Natural killer cell treated with Interleukin-12 subunit alpha and Interleukin-12 subunit beta and Interleukin-15 and Interleukin-18, amount 100 ng/mL, for 72 hours (primary cell): ENCODE data around the gene C3AR1. TPM values are rescaled to one million over a fixed set of nuclear protein-coding genes. Genes with fewer than 3 reads are reported as not detected.
"Not testable (repeated sequence)": the region's sequence is repeated elsewhere in the genome, so short reads cannot be mapped to it uniquely, and the experiment has no call there.

Experiments
- ATAC-seq, 2 donors: fragments of 150-1000 bp; cut with Tn5 transposase in 1 of 2; sonication (Bioruptor Pico), chemical (Tn5 transposase) in 1 of 2; 2 replicates each; pipeline ENCODE4 v1.10.0; 2021
- DNase-seq: peaks from one replicate; pipeline ENCODE4 v3.0.0; 2022; ENCODE audit warnings: low spot score
- H3K27ac Mint-ChIP-seq, 2 donors: 1 replicate in 1 of 2; 2 replicates in 1 of 2; pipeline ENCODE4 v1.8.0; 2022; ENCODE audit warnings: mixed read lengths in 2 of 2, mild to moderate bottlenecking in 1 of 2, moderate library complexity in 1 of 2
- H3K27me3 Mint-ChIP-seq, 2 donors: 1 replicate in 1 of 2; 2 replicates in 1 of 2; pipeline ENCODE4 v1.8.0; 2022; ENCODE audit warnings: mixed read lengths in 2 of 2
- H3K36me3 Mint-ChIP-seq: one replicate; pipeline ENCODE4 v1.8.0; 2022; ENCODE audit warnings: mixed read lengths
- H3K4me1 Mint-ChIP-seq, 2 donors: 1 replicate in 1 of 2; 2 replicates in 1 of 2; pipeline ENCODE4 v1.8.0; 2022; ENCODE audit warnings: low read depth in 2 of 2, mixed read lengths in 2 of 2, mild to moderate bottlenecking in 1 of 2
- H3K4me3 Mint-ChIP-seq: one replicate; pipeline ENCODE4 v1.8.0; 2022; ENCODE audit warnings: mixed read lengths
- H3K9me3 Mint-ChIP-seq: 2 replicates; pipeline ENCODE4 v1.8.0; 2022; ENCODE audit warnings: mixed read lengths
- total RNA-seq, 2 donors: library from RNA; stranded (reverse); gene quantifications; one replicate each; pipeline ENCODE4 v1.2.3, GENCODE V29; 2022

C3AR1 gene
- total RNA-seq, 2 donors from 2014 or later = 1.6 to 2.3 TPM

DNA sequence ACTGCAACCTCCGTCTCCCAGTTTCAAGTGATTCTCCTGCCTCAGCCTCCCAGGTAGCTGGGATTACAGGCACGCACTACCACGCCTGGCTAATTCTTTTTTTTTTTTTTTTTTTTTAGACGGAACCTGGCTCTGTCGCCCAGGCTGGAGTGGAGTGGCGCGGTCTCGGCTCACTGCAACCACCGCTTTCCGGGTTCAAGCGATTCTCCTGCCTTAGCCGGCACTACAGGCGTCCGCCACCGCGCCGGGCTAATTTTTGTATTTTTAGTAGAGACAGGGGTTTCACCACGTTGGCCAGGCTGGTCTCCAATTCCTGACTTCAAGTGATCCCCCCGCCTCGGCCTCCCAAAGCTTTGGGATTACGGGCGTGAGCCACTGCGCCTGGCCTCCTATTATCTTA lies 35.1 kb downstream of the C3AR1 start:
- not testable (repeated sequence) for H3K27me3 Mint-ChIP-seq, DNase-seq, H3K36me3 Mint-ChIP-seq, H3K9me3 Mint-ChIP-seq, ATAC-seq
- Mint-ChIP-seq H3K4me1 (peaks cover 41 to 43% of the 10 kb centered on the region in 2 donors), H3K27ac (peak overlapping the region; percentile 36 to 86), H3K4me3 (peak overlapping the region; percentile 62)

DNA sequence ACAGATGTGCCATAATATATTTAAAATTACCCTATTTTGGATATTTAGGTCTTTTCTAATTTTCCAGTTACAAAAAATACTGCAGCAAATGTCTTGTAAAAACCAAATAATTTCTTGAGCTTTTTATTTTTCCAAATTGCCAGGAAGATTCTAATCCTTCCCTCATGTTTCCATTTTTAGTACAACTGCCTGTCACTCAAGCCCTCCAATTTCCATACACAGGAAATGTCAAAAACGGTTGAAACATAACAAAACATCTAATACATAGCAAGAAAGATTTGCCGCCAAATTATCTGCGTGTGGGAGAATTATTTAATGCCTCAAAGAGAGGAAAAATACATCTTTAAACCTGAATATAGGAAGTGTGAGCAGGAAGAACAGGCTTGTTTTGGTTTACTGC lies 36.0 kb downstream of the C3AR1 start:
- no peak overlapping the region for H3K4me3 Mint-ChIP-seq
- H3K27me3 Mint-ChIP-seq = no peaks in the 10 kb centered on the region
- no peak for DNase-seq
- H3K4me1 Mint-ChIP-seq = peaks cover 34 to 38% of the 10 kb centered on the region in 2 donors
- H3K36me3 Mint-ChIP-seq = no peaks in the 10 kb centered on the region
- H3K27ac Mint-ChIP-seq = no peak overlapping the region
- H3K9me3 Mint-ChIP-seq = no peaks in the 10 kb centered on the region
- ATAC-seq = no peak

DNA sequence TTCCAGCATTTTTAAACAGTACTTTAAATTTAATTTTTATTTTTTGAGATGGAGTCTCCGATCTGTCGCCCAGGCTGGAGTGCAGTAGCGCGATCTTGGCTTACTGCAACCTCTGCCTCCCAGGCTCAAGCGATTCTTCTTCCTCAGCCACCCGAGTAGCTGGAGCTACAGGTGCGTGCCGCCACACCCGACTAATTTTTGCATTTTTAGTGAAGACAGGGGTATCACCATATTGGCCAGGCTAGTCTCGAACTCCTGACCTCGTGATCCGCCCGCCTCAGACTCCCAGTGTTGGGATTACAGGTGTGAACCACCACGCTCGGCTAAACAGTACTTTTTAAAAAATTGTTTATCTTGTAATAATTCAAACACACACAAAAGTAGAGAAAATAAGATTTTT lies 37.9 kb downstream of the C3AR1 start:
- Mint-ChIP-seq H3K36me3 (no peaks in the 10 kb centered on the region), H3K4me3 (peak overlapping the region; percentile 93)

DNA sequence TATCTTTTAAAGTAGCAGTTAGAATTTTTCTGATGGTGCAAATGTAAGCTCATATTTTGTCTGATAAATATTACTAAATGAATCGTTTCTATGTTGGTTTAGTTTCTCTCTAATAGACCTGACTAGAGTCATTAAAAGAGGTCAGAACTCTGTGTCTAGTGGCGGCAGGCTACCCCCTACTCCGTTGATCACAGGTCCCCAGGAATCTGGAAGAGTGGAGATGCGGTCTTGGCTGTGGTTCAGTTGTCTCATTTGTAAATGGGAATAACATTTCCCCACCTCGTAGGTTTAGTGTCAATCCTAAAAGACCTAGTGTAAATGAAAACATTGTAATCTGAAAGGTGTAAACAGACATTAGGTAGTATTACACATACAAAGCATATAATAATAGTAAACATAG lies 38.3 kb downstream of the C3AR1 start:
- Mint-ChIP-seq H3K9me3 (no peaks in the 10 kb centered on the region), H3K27ac (peak overlapping the region; percentile 98 to 99)

More for the DNA sequence above, 37.9 kb downstream of the C3AR1 start:
- peaks cover 16 to 21% of the 10 kb centered on the region in 2 donors for H3K4me1 Mint-ChIP-seq
- H3K9me3 Mint-ChIP-seq = no peaks in the 10 kb centered on the region
- DNase-seq (no peak), ATAC-seq (no peak)
- H3K27ac Mint-ChIP-seq = peak overlapping the region; percentile 98 to 99
- no peaks in the 10 kb centered on the region for H3K27me3 Mint-ChIP-seq

DNA sequence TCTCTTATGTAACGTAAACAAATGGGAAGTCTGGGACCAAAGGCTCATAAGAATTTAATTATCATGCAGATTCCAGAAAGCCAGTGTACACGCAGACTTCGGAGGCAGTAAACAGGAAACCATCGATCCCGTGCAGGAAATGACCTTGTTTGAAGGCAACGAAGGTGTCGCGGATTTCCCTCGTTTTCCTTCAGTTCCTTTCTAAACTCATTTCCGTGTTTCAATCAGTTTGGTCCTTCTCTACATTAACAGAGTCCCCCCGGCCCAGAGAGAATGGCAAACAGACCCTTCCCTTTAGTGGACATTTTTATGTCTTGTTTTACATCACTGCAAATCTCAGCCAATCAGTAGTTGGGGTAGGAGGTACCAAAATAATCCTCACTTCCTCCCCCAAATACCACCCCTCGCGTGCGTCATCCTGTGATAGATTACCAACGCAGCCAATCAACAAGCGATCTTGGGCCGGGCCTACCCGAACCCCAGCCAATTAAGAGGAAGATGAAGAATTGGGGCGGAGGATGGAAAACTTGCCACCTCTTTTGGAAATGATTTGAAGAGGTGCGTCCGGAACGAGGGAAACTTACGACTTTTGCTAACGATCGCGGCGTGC lies 39.8 kb downstream of the C3AR1 start:
- H3K4me3 Mint-ChIP-seq = peak overlapping the region; percentile 93
- DNase-seq (peak; percentile 96), ATAC-seq (peak; percentile 98 to 99)
- H3K4me1 Mint-ChIP-seq = peaks cover 12 to 14% of the 10 kb centered on the region in 2 donors
- no peaks in the 10 kb centered on the region for H3K27me3 Mint-ChIP-seq
- peak overlapping the region; percentile 98 to 99 for H3K27ac Mint-ChIP-seq
- no peaks in the 10 kb centered on the region for H3K36me3 Mint-ChIP-seq
- no peaks in the 10 kb centered on the region for H3K9me3 Mint-ChIP-seq

More for the DNA sequence above, 38.3 kb downstream of the C3AR1 start:
- ATAC-seq (no peak), DNase-seq (no peak)
- Mint-ChIP-seq H3K4me3 (peak overlapping the region; percentile 93), H3K27me3 (no peaks in the 10 kb centered on the region), H3K36me3 (no peaks in the 10 kb centered on the region), H3K4me1 (peaks cover 12 to 19% of the 10 kb centered on the region in 2 donors)

DNA sequence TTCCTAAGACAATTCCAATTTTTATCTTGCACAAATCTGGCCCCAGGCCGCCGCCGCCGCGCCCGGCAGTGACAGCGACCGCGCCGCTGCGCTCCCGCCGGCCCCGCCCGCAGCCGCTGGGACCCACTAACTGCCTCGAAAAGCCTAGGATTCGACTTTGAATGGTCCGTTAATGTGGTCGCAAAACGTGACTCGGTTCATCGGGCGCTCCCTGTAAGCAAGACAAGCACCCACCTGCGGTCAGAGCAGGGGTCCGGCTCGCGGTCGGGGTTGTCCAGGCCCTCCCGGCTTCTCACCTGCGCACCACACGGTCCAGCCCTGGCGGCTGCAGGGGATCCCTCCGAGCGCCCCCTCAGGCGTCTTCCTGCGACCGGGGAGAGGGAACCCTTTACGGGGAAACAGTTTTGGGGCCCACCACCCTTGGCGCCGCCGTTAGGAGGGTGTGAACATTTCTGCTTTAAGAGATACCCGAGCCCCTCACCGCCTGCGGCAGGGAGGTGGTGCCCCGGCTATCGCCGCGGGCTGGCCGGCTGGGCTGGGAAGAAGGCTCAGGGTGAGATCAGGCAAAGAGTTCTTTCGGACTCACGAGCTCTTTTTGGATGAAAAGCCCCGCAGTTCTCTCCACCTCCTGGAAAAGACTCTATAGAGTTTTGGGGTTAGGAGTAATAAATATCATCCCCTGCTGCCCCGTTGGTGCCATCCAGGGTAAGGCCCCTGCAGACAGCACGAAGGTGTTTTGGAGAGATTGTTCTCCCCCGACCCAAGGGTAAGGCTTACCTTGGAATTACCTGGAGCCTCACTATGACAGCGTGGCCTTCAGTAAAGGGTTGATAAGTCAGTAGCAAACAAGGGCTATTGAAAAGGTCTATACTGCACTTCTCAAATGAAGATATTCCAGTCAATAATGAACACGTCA lies 47.2 kb downstream of the C3AR1 start:
- no peaks in the 10 kb centered on the region for H3K4me1 Mint-ChIP-seq
- peak overlapping the region; percentile 47 for H3K4me3 Mint-ChIP-seq
- H3K36me3 Mint-ChIP-seq = no peaks in the 10 kb centered on the region
- DNase-seq = no peak
- no peaks in the 10 kb centered on the region for H3K9me3 Mint-ChIP-seq
- peaks cover 20 to 31% of the 10 kb centered on the region in 2 donors for H3K27me3 Mint-ChIP-seq
- H3K27ac Mint-ChIP-seq = no peak overlapping the region
- ATAC-seq = peak; percentile 60 to 73

DNA sequence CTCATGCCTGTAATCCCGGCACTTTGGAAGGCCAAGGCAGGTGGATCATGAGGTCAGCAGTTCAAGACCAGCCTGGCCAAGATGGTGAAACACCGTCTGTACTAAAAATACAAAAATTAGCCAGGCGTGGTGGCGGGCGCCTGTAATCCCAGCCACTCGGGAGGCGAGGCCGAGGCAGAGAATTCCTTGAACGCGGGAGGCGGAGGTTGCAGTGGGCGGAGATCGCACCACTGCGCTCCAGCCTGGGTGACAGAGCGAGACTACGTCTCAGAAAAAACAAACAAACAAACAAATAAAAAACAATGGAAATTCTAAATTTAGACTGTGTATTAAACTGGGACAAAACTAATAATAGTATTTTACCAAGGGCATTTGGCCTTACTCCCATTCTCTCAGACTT lies 47.9 kb downstream of the C3AR1 start:
- H3K4me1 Mint-ChIP-seq, DNase-seq, H3K9me3 Mint-ChIP-seq, H3K27ac Mint-ChIP-seq, H3K36me3 Mint-ChIP-seq, H3K4me3 Mint-ChIP-seq, ATAC-seq: not testable (repeated sequence)
- H3K27me3 Mint-ChIP-seq = peaks cover 20 to 31% of the 10 kb centered on the region in 2 donors

DNA sequence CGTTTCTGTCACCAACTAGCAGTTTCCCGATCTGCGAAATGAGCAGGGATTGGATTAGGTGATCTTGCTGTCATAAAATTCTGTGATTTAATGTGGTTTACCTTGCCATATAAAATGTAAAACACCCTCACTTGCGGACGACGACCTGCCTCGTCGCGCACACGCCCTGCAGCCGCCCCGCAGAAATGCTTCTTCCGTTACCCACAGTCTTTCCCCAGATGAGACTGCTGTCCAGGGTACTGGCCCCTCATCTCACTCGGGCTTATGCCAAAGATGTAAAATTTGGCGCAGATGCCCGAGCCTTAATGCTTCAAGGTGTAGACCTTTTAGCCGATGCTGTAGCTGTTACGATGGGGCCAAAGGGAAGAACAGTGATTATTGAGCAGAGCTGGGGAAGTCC lies 51.3 kb downstream of the C3AR1 start:
- ATAC-seq (no peak), DNase-seq (no peak)
- no peaks in the 10 kb centered on the region for H3K4me1 Mint-ChIP-seq
- peaks cover 20 to 31% of the 10 kb centered on the region in 2 donors for H3K27me3 Mint-ChIP-seq
- no peaks in the 10 kb centered on the region for H3K36me3 Mint-ChIP-seq
- no peak overlapping the region for H3K27ac Mint-ChIP-seq
- no peaks in the 10 kb centered on the region for H3K9me3 Mint-ChIP-seq
- H3K4me3 Mint-ChIP-seq = no peak overlapping the region

DNA sequence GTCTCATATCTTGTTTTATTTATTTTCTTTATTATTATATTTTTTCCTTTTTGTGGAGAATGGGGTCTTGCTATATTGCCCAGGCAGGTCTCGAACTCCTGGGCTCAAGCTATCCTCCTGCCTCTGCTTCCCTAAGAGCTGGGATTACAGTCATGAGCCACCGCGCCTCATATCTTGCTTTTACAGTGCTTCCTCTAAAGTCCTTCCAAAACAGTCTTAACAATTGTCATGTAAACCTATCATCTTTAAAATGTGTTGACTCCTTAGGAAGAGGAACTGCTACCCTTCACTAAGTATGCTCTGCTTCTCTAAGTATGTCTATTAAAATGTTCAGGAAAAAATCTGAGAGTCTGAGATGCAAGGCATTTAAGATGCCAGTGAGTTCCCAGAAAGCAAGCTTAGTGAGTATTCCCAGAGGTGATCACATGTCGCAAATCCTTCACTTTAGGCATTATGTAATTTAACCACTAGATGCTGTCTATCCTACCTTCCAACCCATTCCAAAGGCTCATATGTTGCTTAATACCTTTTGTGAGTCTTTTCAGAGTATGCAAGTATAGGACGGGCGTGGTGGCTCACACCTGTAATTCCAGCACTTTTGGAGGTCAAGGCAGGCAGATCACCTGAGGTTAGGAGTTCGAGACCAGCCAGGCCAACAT lies 53.4 kb downstream of the C3AR1 start:
- H3K9me3 Mint-ChIP-seq = no peaks in the 10 kb centered on the region
- H3K27me3 Mint-ChIP-seq = peaks cover 23 to 37% of the 10 kb centered on the region in 2 donors

DNA sequence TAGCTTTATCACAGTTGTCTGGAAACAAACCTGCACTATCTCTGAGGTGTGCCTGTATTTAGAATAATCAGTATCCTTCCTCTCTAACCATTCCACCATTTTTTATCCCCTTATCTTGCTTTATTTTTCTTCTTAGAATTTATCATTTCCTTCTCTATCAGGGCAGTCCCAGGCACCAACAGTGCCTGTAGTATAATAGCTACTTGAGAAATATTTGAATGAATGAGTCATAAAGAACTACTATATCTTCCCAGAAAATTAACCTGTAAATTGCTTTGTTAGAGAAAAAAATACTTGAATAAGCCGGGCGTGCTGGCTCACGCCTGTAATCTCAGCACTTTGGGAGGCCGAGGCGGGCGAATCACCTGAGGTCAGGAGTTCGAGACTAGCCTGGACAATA lies 54.8 kb downstream of the C3AR1 start:
- ATAC-seq (no peak), DNase-seq (no peak)
- H3K4me1 Mint-ChIP-seq = no peaks in the 10 kb centered on the region
- H3K27ac Mint-ChIP-seq = no peak overlapping the region
- no peaks in the 10 kb centered on the region for H3K9me3 Mint-ChIP-seq
- no peaks in the 10 kb centered on the region for H3K36me3 Mint-ChIP-seq
- no peak overlapping the region for H3K4me3 Mint-ChIP-seq
- peaks cover 15 to 27% of the 10 kb centered on the region in 2 donors for H3K27me3 Mint-ChIP-seq

More for the DNA sequence above, 53.4 kb downstream of the C3AR1 start:
- no peak overlapping the region for H3K27ac Mint-ChIP-seq
- DNase-seq (no peak), ATAC-seq (no peak)
- H3K36me3 Mint-ChIP-seq = no peaks in the 10 kb centered on the region
- H3K4me1 Mint-ChIP-seq = no peaks in the 10 kb centered on the region
- no peak overlapping the region for H3K4me3 Mint-ChIP-seq

Other genes with a start within 250 kb of the C3AR1 start
- 10 to 100 TPM in 1 of 2 donors, not detected in 1; 10.3 TPM for gene SLC2A14, start 193.4 kb downstream of the C3AR1 start, total RNA-seq
- gene SLC2A3, start 130.2 kb downstream of the C3AR1 start, total RNA-seq = 100 to 1,000 TPM; 250 to 356 TPM
- 10 to 100 TPM; 16.2 to 17.2 TPM for gene FOXJ2, start 33.6 kb downstream of the C3AR1 start, total RNA-seq
- 10 to 100 TPM; 33.8 to 42.2 TPM for gene NECAP1, start 15.9 kb upstream of the C3AR1 start, total RNA-seq
- 1 to 10 TPM in 1 of 2 donors, not detected in 1; 3.7 TPM for gene CLEC4A, start 57.3 kb upstream of the C3AR1 start, total RNA-seq
- not detected for gene ZNF705A, start 90.7 kb upstream of the C3AR1 start, total RNA-seq
- gene FAM90A1, start 161.3 kb upstream of the C3AR1 start, total RNA-seq = under 1 TPM in 1 of 2 donors, not detected in 1; 0.36 TPM